Stimulated activated CD8-positive, alpha-beta memory T cell treated with anti-CD3 and anti-CD28 coated beads, Interleukin-12 subunit alpha, Interleukin-12 subunit beta, amount 100 ng/mL, for 1 hour (primary cell): ENCODE results near the gene XPO1.
"Not testable (repeated sequence)": the region's sequence is repeated elsewhere in the genome, so short reads cannot be mapped to it uniquely, and the experiment has no call there.

Source experiments
- DNase-seq: peaks from one replicate; pipeline ENCODE4 v3.0.0-alpha.2; 2020; ENCODE audit warnings: low read depth

XPO1 gene

DNA sequence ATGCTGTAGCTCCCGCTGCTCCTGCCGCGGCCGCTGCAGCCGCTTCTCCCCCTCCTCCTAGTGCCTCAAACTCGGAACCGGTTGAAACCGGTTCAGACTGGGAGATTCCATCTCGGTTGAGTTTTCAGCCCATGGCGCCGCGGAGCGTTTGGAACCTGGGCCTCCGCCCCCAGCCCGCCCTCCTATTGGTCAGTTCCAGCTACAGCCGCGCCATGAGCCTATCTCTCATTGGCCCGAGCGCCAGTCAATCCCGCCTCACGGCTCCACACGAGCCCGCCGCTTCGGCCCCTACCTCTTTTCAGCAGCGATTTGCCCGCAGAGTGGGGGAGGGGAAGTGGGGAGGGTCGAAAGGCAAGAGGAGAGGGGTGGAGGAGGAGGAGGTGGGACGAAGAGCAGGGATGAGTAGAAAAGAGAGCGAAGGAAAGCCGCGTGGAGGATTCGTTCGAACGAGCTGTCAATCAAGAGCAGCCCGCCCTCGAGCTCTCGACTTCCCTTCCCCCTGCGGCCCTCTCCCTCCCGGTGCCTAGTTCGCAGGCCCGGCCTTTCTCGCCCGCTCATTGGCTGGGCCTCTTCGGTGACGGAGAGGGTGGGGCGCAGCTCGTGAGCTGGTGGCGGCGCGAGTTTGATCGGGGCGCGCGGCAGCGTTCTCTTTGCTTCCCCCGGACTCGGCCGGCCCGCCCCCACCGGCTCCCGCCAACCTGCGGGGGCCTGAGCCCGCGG, at the start of gene XPO1:
XPO1 (minus strand) TSS at position 157 of the 720 bp plus-strand sequence. CDS start 4,459 bp downstream, outside the sequence.
- DNase-seq, result peak; percentile 98

- DNase-seq, result not testable (repeated sequence)
Observed at GRCh38 chr2:61586928-61587327, 48.8 kb upstream of the XPO1 start.

GRCh38 chr2:61585383-61585782, 47.2 kb upstream of the XPO1 start:
- no peak for DNase-seq

- not testable (repeated sequence) for DNase-seq
Observed at GRCh38 chr2:61584368-61584767, 46.2 kb upstream of the XPO1 start.

DNA sequence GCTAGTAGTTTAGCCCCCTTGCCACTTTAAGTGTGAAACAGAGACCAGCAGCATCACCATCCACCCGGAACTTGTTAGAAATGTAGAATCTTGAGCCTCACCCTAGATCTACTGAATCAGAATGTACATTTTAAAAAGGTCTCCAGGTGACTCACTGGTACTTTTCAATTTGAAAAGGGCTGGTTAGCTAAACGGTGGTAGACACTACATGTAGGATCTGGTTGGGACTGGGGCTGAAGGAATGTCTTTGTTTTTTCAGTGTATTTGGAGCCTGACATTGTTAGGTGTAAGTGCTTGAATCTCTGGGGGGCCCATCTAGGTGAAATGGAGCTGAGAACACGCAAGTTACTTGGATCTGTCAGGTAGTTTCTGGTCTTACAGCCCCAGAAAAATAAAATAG, 44.0 kb upstream of the XPO1 start:
- no peak for DNase-seq

DNA sequence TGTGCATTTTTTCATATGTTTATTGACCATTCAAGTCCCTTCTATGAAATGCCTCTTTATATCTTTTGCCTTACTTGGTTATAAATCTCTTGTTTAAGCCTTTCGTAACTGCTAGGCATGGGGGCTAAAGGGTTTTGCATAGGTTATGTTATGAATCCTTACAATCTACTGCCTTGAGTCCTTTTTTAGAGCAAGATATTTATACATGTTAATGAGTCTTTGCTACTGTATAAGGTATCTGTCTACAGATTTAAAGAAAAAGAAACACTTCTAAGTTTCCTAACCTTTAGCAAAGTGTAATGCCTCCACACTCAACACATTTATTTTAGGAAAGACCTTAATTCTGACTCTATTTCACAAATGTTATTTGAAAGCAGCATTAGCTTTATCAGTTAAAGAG, 43.6 kb upstream of the XPO1 start:
- no peak for DNase-seq

DNA sequence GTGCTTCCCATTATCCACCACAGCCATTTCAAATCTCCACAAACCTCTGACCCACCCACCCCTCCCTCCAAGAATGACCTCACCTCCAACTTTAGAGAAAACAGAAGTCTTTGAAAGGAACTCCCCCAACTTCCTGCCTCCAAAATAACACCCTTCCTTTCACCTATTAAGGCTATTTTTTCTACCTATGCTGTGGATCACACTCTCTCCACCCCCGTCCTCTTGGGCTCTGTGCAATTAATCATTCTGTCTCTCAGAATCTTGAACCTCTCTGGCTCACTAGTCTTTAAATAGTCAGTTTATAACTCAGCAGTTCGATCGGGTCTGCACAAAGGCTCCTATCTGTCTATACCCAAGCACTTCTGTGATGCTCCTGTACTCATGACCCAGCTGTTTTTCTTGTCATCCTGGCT, 37.3 kb upstream of the XPO1 start:
- DNase-seq, result no peak

GRCh38 chr2:61566566-61566965, 28.4 kb upstream of the XPO1 start:
- no peak for DNase-seq

GRCh38 chr2:61562615-61563014, 24.5 kb upstream of the XPO1 start:
- DNase-seq, result no peak

DNA sequence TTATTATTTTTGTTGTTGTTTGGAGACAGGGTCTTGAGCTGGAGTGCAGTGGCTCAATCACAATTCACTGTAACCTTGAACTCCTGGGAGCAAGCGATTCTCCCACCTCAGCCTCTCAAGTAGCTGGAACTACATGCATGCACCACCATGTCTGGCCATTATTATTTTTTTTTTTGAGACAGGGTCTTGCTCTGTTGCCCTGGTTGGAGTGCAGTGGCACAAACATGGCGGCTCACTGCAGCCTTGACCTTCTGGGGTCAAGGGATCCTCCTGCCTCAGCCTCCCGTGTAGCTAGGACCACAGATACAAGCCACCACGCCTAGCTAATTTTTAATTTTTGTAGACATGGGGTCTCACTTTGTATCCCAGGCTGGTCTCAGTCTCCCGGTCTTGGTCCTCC, 20.0 kb upstream of the XPO1 start:
- DNase-seq, result no peak

- no peak for DNase-seq
Observed at GRCh38 chr2:61557381-61557780, 19.2 kb upstream of the XPO1 start.

GRCh38 chr2:61554604-61555003, 16.4 kb upstream of the XPO1 start:
- no peak for DNase-seq

- no peak for DNase-seq
Observed at GRCh38 chr2:61550375-61551209, 12.4 kb upstream of the XPO1 start.

GRCh38 chr2:61549546-61549945, 11.4 kb upstream of the XPO1 start:
- no peak for DNase-seq

DNA sequence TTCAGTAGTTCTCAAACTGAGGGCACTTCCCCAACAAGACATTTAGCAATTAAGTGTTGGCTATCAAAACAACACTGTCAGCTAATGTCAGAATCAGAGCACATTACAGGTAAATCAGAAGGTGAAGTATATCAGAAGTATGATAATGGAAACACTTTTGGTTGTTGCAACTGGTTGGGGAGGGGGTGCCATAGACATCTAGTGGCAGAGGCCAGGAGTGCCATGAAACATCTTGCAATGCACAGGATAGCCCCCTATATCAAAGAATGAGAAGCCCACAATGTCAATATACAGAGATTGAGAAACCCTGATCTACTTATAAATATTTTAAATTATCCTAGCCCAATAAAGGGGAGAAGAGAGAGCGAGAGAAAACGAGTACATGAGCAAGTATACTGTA, 4.9 kb upstream of the XPO1 start:
- no peak for DNase-seq

DNA sequence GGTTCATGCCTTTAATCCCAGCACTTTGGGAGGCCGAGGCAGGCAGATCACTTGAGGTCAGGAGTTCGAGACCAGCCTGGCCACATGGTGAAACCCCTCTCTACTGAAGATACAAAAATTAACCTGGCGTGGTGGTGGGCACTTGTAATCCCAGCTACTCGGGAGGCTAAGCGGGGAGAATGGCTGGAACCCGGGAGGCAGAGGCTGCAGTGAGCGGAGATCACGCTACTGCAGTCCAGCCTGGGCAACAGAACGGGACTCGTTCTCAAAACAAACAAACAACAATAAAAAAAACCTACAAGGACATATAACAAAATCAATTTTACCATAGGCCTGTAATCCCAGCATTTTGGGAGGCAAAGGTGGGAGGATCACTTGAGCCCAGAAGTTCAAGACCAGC, 2.0 kb upstream of the XPO1 start:
- not testable (repeated sequence) for DNase-seq

DNA sequence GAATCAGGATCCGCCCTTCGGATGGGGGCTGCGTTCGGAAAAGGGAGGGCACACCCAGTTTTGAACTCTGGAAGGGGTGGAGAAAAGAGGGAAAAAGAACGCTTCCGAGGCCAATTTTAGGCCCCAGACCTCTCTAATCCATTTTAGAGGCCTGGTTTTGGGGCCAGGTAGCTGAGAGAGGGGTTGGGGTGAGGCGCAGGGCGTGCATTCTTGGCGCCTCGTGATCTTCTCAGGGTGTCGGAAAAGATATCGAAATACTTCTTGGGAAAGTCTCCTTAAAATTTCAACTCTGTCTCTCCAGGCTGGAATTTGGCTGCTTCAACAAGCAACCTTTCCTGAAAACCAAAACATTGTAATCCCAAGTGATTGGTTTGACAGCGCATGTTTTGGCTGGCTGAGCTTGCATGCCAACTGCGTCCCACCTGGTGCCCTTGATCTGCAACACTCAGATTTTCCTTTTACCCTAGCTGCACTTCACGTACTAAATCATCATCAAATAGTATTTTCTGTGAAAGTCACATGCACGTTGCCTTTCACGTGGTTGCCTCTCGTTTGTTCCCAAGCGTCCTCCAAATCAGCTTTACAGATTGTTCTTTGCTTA, 864 bp upstream of the XPO1 start:
- DNase-seq, result peak; percentile 25

DNA sequence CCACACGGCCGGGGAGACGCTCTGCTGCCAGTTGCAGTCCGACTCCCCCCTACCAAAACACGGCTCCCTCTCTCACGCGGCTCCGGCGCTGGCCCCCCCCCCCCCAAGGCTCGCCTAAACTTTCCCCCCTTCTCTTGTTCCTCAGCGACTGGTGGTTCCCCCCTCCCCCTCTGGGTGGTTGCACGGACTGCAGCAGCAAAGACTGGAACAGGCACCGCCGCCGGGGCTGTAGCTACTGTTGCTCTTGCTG, 281 bp downstream of the XPO1 start:
- no peak for DNase-seq

GRCh38 chr2:61537277-61537949, 743 bp downstream of the XPO1 start:
- DNase-seq, result peak; percentile 5

GRCh38 chr2:61536572-61537276, 1.4 kb downstream of the XPO1 start:
- DNase-seq, result peak; percentile 74

DNA sequence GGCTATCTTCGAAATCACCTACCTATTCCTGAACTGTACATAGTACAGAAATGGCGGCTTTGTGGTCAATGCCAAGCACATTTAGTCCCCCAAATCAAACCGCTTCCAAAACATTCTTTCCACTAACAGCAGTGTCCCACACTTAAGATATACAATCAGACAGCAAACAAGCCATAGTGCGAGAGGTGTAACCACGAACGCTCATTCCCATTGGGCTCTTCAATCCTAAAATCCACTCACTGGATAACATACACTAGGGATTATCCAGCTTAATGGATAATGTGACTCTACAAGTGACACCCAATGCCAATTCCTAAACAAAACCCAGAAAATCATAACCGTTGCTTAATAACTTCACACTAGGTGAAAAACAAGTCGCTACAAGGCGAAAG, 2.0 kb downstream of the XPO1 start:
- DNase-seq, result peak; percentile 1

- no peak for DNase-seq
Observed at GRCh38 chr2:61535449-61535848, 2.7 kb downstream of the XPO1 start.
